ENCODE data around the gene ZNF23.

The ZNF23 gene

GRCh38 chr16:71441348-71442050, 20.5 kb downstream of the ZNF23 start:
- TF ChIP-seq, protein P1, sequence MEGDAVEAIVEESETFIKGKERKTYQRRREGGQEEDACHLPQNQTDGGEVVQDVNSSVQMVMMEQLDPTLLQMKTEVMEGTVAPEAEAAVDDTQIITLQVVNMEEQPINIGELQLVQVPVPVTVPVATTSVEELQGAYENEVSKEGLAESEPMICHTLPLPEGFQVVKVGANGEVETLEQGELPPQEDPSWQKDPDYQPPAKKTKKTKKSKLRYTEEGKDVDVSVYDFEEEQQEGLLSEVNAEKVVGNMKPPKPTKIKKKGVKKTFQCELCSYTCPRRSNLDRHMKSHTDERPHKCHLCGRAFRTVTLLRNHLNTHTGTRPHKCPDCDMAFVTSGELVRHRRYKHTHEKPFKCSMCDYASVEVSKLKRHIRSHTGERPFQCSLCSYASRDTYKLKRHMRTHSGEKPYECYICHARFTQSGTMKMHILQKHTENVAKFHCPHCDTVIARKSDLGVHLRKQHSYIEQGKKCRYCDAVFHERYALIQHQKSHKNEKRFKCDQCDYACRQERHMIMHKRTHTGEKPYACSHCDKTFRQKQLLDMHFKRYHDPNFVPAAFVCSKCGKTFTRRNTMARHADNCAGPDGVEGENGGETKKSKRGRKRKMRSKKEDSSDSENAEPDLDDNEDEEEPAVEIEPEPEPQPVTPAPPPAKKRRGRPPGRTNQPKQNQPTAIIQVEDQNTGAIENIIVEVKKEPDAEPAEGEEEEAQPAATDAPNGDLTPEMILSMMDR (IDR thresholded peaks at IDR 0.05; ENCODE audit: low read depth, low read length, missing control alignments): no peak
- DNase-seq (ENCODE audit: low read depth): no peak
- H3K4me3 ChIP-seq (ENCODE audit: low read depth, low read length): no peak overlapping the region

DNA sequence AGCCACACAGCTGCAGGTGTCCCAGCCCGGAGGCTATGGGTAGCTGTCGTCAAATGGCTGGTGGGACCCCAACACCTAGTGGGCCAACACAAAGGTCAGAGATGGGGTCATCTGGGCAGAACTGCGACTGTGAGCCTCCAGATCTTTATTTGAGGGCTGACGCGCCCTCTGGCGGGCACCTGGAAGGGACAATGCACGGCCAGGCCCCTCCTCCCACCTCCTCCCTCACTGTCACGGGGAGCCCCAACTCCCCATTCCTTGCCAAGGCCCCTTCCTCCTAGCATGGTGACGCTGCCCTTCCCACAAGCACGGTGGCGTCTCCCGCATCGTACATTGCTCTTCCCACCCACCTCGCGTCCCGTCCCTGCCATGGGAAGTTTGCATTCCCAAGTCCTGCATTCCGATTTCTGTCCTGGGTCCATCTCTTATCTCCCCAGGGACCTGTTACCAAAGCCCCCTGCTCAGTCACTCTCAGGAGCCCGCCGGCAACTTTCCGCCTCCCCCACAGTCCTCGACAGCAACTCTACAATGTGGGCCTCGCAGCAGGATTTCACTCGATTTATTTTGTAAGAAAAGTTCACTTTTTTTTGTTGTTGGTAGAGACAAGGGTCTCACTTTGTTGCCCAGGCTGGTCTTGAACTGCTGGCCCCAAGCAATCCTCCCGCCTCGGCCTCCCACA, 21.2 kb downstream of the ZNF23 start:
- H3K4me3 ChIP-seq (ENCODE audit: low read depth, low read length): no peak overlapping the region
- no peak for DNase-seq (ENCODE audit: low read depth)
- TF ChIP-seq, protein P1 (IDR thresholded peaks at IDR 0.05; ENCODE audit: low read depth, low read length, missing control alignments): no peak

GRCh38 chr16:71439523-71439922, 22.5 kb downstream of the ZNF23 start:
- H3K4me3 ChIP-seq (ENCODE audit: low read depth, low read length): no peak overlapping the region
- no peak for DNase-seq (ENCODE audit: low read depth)
- TF ChIP-seq, protein P1 (IDR thresholded peaks at IDR 0.05; ENCODE audit: low read depth, low read length, missing control alignments): no peak

- DNase-seq (ENCODE audit: low read depth): no peak
- TF ChIP-seq, protein P1 (IDR thresholded peaks at IDR 0.05; ENCODE audit: low read depth, low read length, missing control alignments): no peak
- no peak overlapping the region for H3K4me3 ChIP-seq (ENCODE audit: low read depth, low read length)
These were observed 25.6 kb downstream of the ZNF23 start for GRCh38 chr16:71436473-71436872.

- DNase-seq (ENCODE audit: low read depth): no peak
- no peak overlapping the region for H3K4me3 ChIP-seq (ENCODE audit: low read depth, low read length)
- TF ChIP-seq, protein P1 (IDR thresholded peaks at IDR 0.05; ENCODE audit: low read depth, low read length, missing control alignments): no peak
These were observed 29.1 kb downstream of the ZNF23 start for GRCh38 chr16:71432906-71433305.

DNA sequence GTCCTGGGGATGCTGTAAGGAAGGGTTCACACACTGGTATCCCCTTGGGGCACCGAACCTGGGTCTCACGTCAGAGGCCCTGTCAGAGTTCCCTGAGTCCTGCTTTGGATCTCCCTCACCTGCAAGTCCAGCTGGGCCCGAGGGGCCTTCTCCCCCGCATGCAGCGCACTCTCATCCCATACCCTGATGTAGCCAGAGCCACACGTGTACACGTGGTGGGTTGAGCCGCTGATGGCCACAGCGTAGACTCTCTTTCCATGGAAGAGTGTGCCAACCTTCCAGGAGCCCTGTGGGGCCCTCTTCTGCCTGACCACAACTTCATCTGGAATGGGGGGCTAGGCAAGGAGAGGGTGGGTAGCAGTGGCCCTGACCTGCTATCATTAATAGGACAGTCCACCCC, 30.1 kb downstream of the ZNF23 start:
- DNase-seq (ENCODE audit: low read depth): no peak
- TF ChIP-seq, protein P1 (IDR thresholded peaks at IDR 0.05; ENCODE audit: low read depth, low read length, missing control alignments): no peak
- H3K4me3 ChIP-seq (ENCODE audit: low read depth, low read length): no peak overlapping the region

Measured in GM12864 (cell line).